K562 (cell line): ENCODE measurements around the gene SNTG2. TPM values are rescaled to one million over a fixed set of nuclear protein-coding genes. Genes with fewer than 3 reads are reported as not detected.
"Not testable (repeated sequence)": the region's sequence is repeated elsewhere in the genome, so short reads cannot be mapped to it uniquely, and the experiment has no call there.

Experiments
- ATAC-seq: fragments of 200-7000 bp; cut with Tn5 transposase; 3 replicates; pipeline ENCODE4 v1.9.1; 2020; ENCODE audit warnings: moderate library complexity
- BruUV-seq: library from RNA; stranded (reverse); fragments of 400-500 nt; replicated peaks from 2 replicates; lab custom pipeline; 2021; lab: Mats Ljungman, UMichigan
- CTCF ChIA-PET: fragments of 300-600 bp; formaldehyde crosslinking; extraction: SDS; loops from one replicate; lab custom pipeline; 2021; ENCODE audit warnings: low intra/inter-chr PET ratio; lab: Yijun Ruan, JAX
- POLR2A ChIA-PET: fragments of 300-600, 350-650 bp; sonication (Branson Sonifier 250); formaldehyde crosslinking; extraction: SDS; loops from one replicate; lab custom pipeline; 2021; ENCODE audit warnings: antibody characterized with exemption, inconsistent platforms; lab: Yijun Ruan, JAX
- DNase-seq, 4 experiments: peaks; one replicate each; pipeline versions ENCODE4 v3.0.0 to v3.0.0-alpha.2; 2011 to 2018; ENCODE audit warnings: low spot score in 3 of 4, mixed read lengths in 3 of 4; ENCODE audit errors: extremely low read depth in 1 of 4
- FAIRE-seq: peaks from 2 replicates; lab custom pipeline; 2011; peaks lifted over from hg19 to GRCh38; lab: Jason Lieb, UNC
- H2AFZ ChIP-seq: 2 replicates; pipeline ENCODE4 v1.6.0; 2011; ENCODE audit warnings: low read depth, low read length, control low read depth, inconsistent platforms
- H3K27ac ChIP-seq: fragments of 200-600 bp; 3 replicates; pipeline ENCODE4 v1.8.0; 2011; ENCODE audit warnings: low read depth, mild to moderate bottlenecking, control low read depth, inconsistent platforms, low read length, moderate library complexity, mixed read lengths; ENCODE audit errors: extremely low read depth
- H3K27me3 ChIP-seq, 2 experiments: fragments of 300-600 bp in 1 of 2; 2 replicates in 1 of 2; 3 replicates in 1 of 2; pipeline versions ENCODE4 v1.6.0 to v1.8.0; 2011; ENCODE audit warnings: inconsistent platforms in 2 of 2, low read length in 2 of 2, mild to moderate bottlenecking in 1 of 2, mixed read lengths in 1 of 2, moderate library complexity in 1 of 2; ENCODE audit not compliant: control insufficient read depth in 2 of 2, insufficient read depth in 2 of 2
- H3K36me3 ChIP-seq: fragments of 300-600 bp; 3 replicates; pipeline ENCODE4 v1.8.0; 2011; ENCODE audit warnings: mild to moderate bottlenecking, low read length, inconsistent platforms; ENCODE audit not compliant: control insufficient read depth, insufficient read depth
- H3K4me1 ChIP-seq, 2 experiments: fragments of 200-600 bp in 1 of 2; replicated peaks in 1 of 2; 2 replicates in 1 of 2; 3 replicates in 1 of 2; pipeline versions ENCODE4 v1.5.1 to v1.8.0; 2011; ENCODE audit warnings: inconsistent platforms in 2 of 2, low read length in 2 of 2, mild to moderate bottlenecking in 1 of 2, mixed read lengths in 1 of 2, moderate library complexity in 1 of 2; ENCODE audit not compliant: control insufficient read depth in 2 of 2, insufficient read depth in 2 of 2
- H3K4me2 ChIP-seq: 2 replicates; pipeline ENCODE4 v1.6.1; 2011; ENCODE audit warnings: low read length, control low read depth, inconsistent platforms, mixed read lengths; ENCODE audit not compliant: insufficient read depth
- H3K4me3 ChIP-seq: fragments of 200-600 bp; sonication (generic), shearing (Covaris generic); 2 replicates; pipeline ENCODE4 v1.5.1; 2016; ENCODE audit warnings: control low read depth, inconsistent platforms
- H3K79me2 ChIP-seq: fragments of 200-600 bp; 3 replicates; pipeline ENCODE4 v1.8.0; 2011; ENCODE audit warnings: low read length, inconsistent platforms; ENCODE audit not compliant: control insufficient read depth, insufficient read depth
- H3K9ac ChIP-seq, 2 experiments: 2 replicates each; pipeline versions ENCODE4 v1.6.0 to v1.6.1; 2011; ENCODE audit warnings: low read depth in 2 of 2, low read length in 2 of 2, control low read depth in 1 of 2, inconsistent platforms in 1 of 2, mild to moderate bottlenecking in 1 of 2, mixed read lengths in 1 of 2; ENCODE audit not compliant: insufficient read depth in 1 of 2
- H3K9me1 ChIP-seq: one replicate; pipeline ENCODE4 v1.6.0; 2011; ENCODE audit warnings: inconsistent platforms, mild to moderate bottlenecking, low read length, moderate library complexity; ENCODE audit not compliant: control insufficient read depth, insufficient read depth
- H3K9me3 ChIP-seq: replicated peaks from 2 replicates; pipeline ENCODE4 v1.5.1; 2011; ENCODE audit warnings: low read depth, low read length, inconsistent platforms; ENCODE audit not compliant: control insufficient read depth, insufficient read depth
- H4K20me1 ChIP-seq: replicated peaks from 2 replicates; pipeline ENCODE4 v1.6.1; 2011; ENCODE audit warnings: low read length, inconsistent platforms, mixed read lengths; ENCODE audit not compliant: control insufficient read depth, insufficient read depth
- CCNT2 ChIP-seq: IDR thresholded peaks from 2 replicates; pipeline ENCODE4 v1.6.1; 2011; ENCODE audit warnings: borderline replicate concordance, low read depth, mild to moderate bottlenecking, moderate library complexity, mixed read lengths, low read length; ENCODE audit not compliant: insufficient read length; ENCODE audit errors: extremely low read depth
- ELF4 ChIP-seq: fragments of 450-650 bp; formaldehyde crosslinking; IDR thresholded peaks from 2 replicates; pipeline ENCODE4 v1.4.0; 2022; ENCODE audit warnings: missing genetic modification characterization
- HDAC1 ChIP-seq, 2 experiments: fragments of 450-650 bp; IDR thresholded peaks; 2 replicates each; pipeline ENCODE4 v1.6.1; 2016 to 2017; ENCODE audit warnings: inconsistent platforms in 1 of 2, mild to moderate bottlenecking in 1 of 2, moderate library complexity in 1 of 2
- IRF1 ChIP-seq: sonication (generic); formaldehyde crosslinking; IDR thresholded peaks from 2 replicates; pipeline ENCODE4 v1.8.0; 2022; ENCODE audit warnings: missing genetic modification reagents, mild to moderate bottlenecking, borderline replicate concordance
- NFE2 ChIP-seq: IDR thresholded peaks from 2 replicates; pipeline ENCODE4 v1.6.1; 2014; ENCODE audit warnings: antibody characterized with exemption, low read depth
- RB1 ChIP-seq: fragments of 450-650 bp; IDR thresholded peaks from 2 replicates; pipeline ENCODE4 v1.6.1; 2017; ENCODE audit warnings: low read depth, mild to moderate bottlenecking
- RBM34 ChIP-seq: fragments of 200-400 bp; formaldehyde crosslinking; IDR thresholded peaks from 2 replicates; pipeline ENCODE4 v1.6.1; 2018; ENCODE audit warnings: low read length, borderline replicate concordance; ENCODE audit not compliant: insufficient read depth
- SAP30 ChIP-seq: fragments of 200-600 bp; sonication (generic); IDR thresholded peaks from 2 replicates; pipeline ENCODE4 v1.6.1; 2012; ENCODE audit warnings: borderline replicate concordance, low read depth, mild to moderate bottlenecking, moderate library complexity, low read length, control low read depth, inconsistent platforms; ENCODE audit not compliant: insufficient read depth, poor library complexity, severe bottlenecking
- SMARCA5 ChIP-seq: fragments of 450-650 bp; IDR thresholded peaks from 2 replicates; pipeline ENCODE4 v1.6.1; 2016
- WHSC1 ChIP-seq: IDR thresholded peaks from one replicate; pipeline ENCODE4 v1.6.1; 2012; ENCODE audit warnings: low read length, control low read depth, inconsistent platforms
- ZNF444 ChIP-seq: fragments of 250-450 bp; sonication (Bioruptor Pico); IDR thresholded peaks from 2 replicates; pipeline ENCODE4 v1.4.0; 2020; ENCODE audit warnings: mild to moderate bottlenecking, moderate library complexity
- ZNF512 ChIP-seq: IDR thresholded peaks from 2 replicates; pipeline ENCODE4 v1.6.1; 2016; ENCODE audit warnings: missing genetic modification characterization, missing compliant biosample characterization
- ZNF764 ChIP-seq: fragments of 250-450 bp; sonication (Bioruptor Pico); IDR thresholded peaks from 2 replicates; pipeline ENCODE4 v1.4.0; 2020; ENCODE audit warnings: low read depth, mild to moderate bottlenecking, moderate library complexity
- WGBS: fragments of 100-300 bp; shearing (Covaris generic); methylation state at CpG from one replicate; pipeline ENCODE4 v1.1.6; 2016; ENCODE audit warnings: low coverage, mixed read lengths; ENCODE audit not compliant: insufficient coverage; ENCODE audit errors: missing lambda C conversion rate; 5-methylcytosine and 5-hydroxymethylcytosine counted together
- in situ Hi-C: fragments of 300-500 bp; cut with MboI; formaldehyde crosslinking; loops from 4 replicates; pipeline ENCODE4 v1.15.0; 2018; ENCODE audit warnings: inconsistent platforms, mixed read lengths
- intact Hi-C: fragments of 100-400 bp; cut with micrococcal nuclease; formaldehyde crosslinking; loops from 2 replicates; pipeline ENCODE4 v1.14.2; 2022
- polyA plus RNA-seq, 8 experiments: library from polyadenylated mRNA; depleted of rRNA in 4 of 8; stranded (reverse) in 5 of 8; unstranded in 3 of 8; fragments of >200 nt; fragmentation: Nextera tagmentation in 2 of 8; fragmentation: Illumina TruSeq in 1 of 8; extraction: Ambion mirVana in 2 of 8; extraction: Trizol in 1 of 8; gene quantifications; 2 replicates each; pipeline versions ENCODE4 v1.2.1 to v1.2.3, GENCODE V29; 2011 to 2014; ENCODE audit warnings: inconsistent platforms in 1 of 8, missing spikeins in 1 of 8
- total RNA-seq, 7 experiments: library from RNA; depleted of rRNA in 6 of 7; stranded (reverse); fragments of >200 nt in 6 of 7; fragmentation: Illumina TruSeq in 2 of 7; extraction: Trizol in 2 of 7; gene quantifications; 2 replicates each; pipeline versions ENCODE4 v1.2.1 to v1.2.3, GENCODE V29; 2011 to 2021; ENCODE audit warnings: low replicate concordance in 1 of 7

Gene SNTG2
- total and polyA plus RNA-seq, 9 of the 15 experiments (the other 6 are each of a cell fraction or from before 2014, with no cell fraction given) = not detected

- H4K20me1 ChIP-seq, H2AFZ ChIP-seq, H3K9ac ChIP-seq, FAIRE-seq, H3K27ac ChIP-seq, DNase-seq, H3K4me3 ChIP-seq, H3K36me3 ChIP-seq, CTCF ChIA-PET, ATAC-seq, BruUV-seq, H3K9me3 ChIP-seq, H3K79me2 ChIP-seq, H3K4me2 ChIP-seq, H3K4me1 ChIP-seq, intact Hi-C loops, POLR2A ChIA-PET, in situ Hi-C loops, H3K9me1 ChIP-seq: not testable (repeated sequence)
- H3K27me3 ChIP-seq = peaks cover 8 to 17% of the 10 kb centered on the region in 2 experiments; a peak in 3 of 5 replicates
- 0% methylated on average over 4 of the region's 6 CpGs for WGBS
Observed at GRCh38 chr2:1093668-1094067, 143.0 kb downstream of the SNTG2 start.

GRCh38 chr2:1097101-1097500, 146.5 kb downstream of the SNTG2 start:
- no TSS peak for BruUV-seq
- Histone ChIP-seq H2AFZ (no peak overlapping the region), H3K4me2 (no peak overlapping the region), H3K9me1 (no peaks in the 10 kb centered on the region), H3K9ac (no peak overlapping the region), H3K4me3 (no peak overlapping the region), H3K79me2 (no peaks in the 10 kb centered on the region), H3K27ac (no peak overlapping the region), H3K9me3 (no peaks in the 10 kb centered on the region), H3K36me3 (no peaks in the 10 kb centered on the region), H3K4me1 (no peaks in the 10 kb centered on the region), H3K27me3 (peaks cover 14 to 35% of the 10 kb centered on the region in 2 experiments; a peak in 3 of 5 replicates), H4K20me1 (0 out of 2 replicates have a peak, but pooled peaks cover 4% of the 10 kb centered on the region)
- ATAC-seq (no peak), DNase-seq (no peak), FAIRE-seq (no peak)
- TF ChIP-seq NFE2 (no peak), IRF1 (CRISPR knock-in tag) (no peak), RBM34 (no peak), CCNT2 (no peak), ZNF764 (CRISPR knock-in tag) (no peak), ELF4 (CRISPR knock-in tag) (no peak), RB1 (no peak), ZNF444 (CRISPR knock-in tag) (no peak), ZNF512 (no peak), WHSC1 (no peak), SMARCA5 (no peak), SAP30 (no peak), HDAC1 (IDR thresholded peaks at IDR 0.05) (no peak)
- CTCF ChIA-PET = no interaction called here
- POLR2A ChIA-PET = interaction anchor here (0.7 kb wide), 1 partner anchor 427 kb away, joined by 3 read pairs; no protein-coding TSS in a partner anchor
- 0% methylated on average over 8 of the region's 8 CpGs for WGBS
- in situ Hi-C loops = no loop called here
- intact Hi-C loops = no loop called here
